ENCODE measurements around the gene SOAT2. TPM values are rescaled to one million over a fixed set of nuclear protein-coding genes. Genes with fewer than 3 reads are reported as not detected.

Gene SOAT2
- polyA plus RNA-seq, 1 experiment = not detected

GRCh38 chr12:53133722-53134121 lies 30.4 kb downstream of the SOAT2 start:
- CTCF ChIA-PET = no interaction called here
- POLR2A ChIA-PET = no interaction called here
- H3K27me3 ChIP-seq (ENCODE audit: control insufficient read depth, insufficient read depth, low read length) = peaks cover 6% of the 10 kb centered on the region
- no peak for TF ChIP-seq CTCF (IDR thresholded peaks at IDR 0.05; ENCODE audit: low read depth, low read length)
- H3K4me3 ChIP-seq (ENCODE audit: low read depth, low read length) = no peak overlapping the region
- H3K27ac ChIP-seq (ENCODE audit: low read depth, low read length) = no peak overlapping the region
- peaks cover 7% of the 10 kb centered on the region for H3K9me3 ChIP-seq (ENCODE audit: control insufficient read depth, insufficient read depth, low read length)
- DNase-seq (ENCODE audit: low read depth, low spot score) = no peak

DNA sequence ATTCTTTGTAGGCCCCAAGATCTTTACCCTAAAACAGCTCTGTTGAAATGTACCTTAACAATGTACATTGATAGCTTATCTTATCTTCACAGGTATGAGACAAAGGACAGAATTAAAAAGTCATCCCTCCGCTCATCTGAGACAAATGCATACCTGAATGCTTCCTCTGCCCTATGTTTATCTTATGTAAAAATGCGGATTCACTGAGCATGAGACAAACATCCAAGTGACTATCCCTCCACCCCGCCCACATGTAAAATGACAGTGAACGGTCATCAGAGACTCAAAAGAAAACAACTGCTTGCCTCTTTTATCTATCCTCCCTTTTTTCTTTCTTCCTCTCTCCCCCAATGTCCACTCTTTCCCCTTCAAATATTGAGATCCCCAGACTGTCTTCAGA lies 40.1 kb downstream of the SOAT2 start:
- Histone ChIP-seq H3K4me3 (ENCODE audit: low read depth, low read length) (no peak overlapping the region), H3K27ac (ENCODE audit: low read depth, low read length) (no peak overlapping the region), H3K27me3 (ENCODE audit: control insufficient read depth, insufficient read depth, low read length) (peaks cover 2% of the 10 kb centered on the region), H3K9me3 (ENCODE audit: control insufficient read depth, insufficient read depth, low read length) (peaks cover 6% of the 10 kb centered on the region; the same call in 1 of the 2 replicates)
- no peak for TF ChIP-seq CTCF (IDR thresholded peaks at IDR 0.05; ENCODE audit: low read depth, low read length)
- DNase-seq (ENCODE audit: low read depth, low spot score) = no peak
- ChIA-PET CTCF (no interaction called here), POLR2A (no interaction called here)

DNA sequence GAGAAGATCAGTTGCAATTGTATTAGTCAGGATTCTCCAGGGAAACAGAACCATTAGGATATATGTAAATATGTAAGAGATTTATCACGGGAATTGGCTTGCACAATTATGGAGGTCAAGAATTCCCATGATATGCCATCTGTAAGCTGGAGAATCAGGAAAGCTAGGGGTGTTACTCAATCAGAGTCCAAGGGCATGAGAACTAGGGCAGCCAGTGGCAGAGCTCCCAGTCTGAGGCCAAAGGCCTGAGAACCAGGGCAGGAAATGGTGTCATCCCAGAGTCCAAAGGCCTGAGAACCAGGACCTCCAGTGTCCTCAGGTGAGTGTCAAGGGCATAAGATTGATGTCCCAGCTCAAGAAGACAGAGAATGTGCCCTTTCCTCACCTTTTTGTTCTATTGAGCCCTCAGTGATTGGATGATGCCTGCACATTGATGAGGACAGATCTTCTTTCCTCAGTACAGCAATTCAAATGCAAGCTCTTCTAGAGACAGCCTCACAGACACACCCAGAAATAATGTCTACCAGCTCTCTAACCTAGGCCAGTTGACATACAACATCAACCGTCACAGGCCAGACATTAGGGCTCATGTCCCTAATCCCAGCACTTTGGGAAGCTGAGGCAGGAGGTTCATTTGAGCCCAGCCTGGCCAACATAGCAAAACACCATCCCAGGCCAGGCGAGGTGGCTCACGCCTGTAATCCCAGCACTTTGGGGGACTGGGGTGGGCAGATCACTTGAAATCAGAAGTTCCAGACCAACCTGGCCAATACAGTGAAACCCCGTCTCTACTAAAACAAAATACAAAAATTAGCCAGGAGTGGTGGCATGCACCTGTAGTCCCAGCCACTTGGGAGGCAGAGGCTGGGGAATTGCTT lies 42.3 kb downstream of the SOAT2 start:
- no peaks in the 10 kb centered on the region for H3K9me3 ChIP-seq (ENCODE audit: control insufficient read depth, insufficient read depth, low read length)
- no peak overlapping the region for H3K27ac ChIP-seq (ENCODE audit: low read depth, low read length)
- POLR2A ChIA-PET = interaction anchor here (0.6 kb wide), 2 partner anchors 78 to 1055 kb away, joined by 3 to 7 read pairs; no protein-coding TSS in a partner anchor

GRCh38 chr12:53147181-53147580 lies 43.9 kb downstream of the SOAT2 start:
- ChIA-PET CTCF (interaction anchor here (0.7 kb wide), 1 partner anchor 12 kb away, joined by 3 read pairs; no protein-coding TSS in a partner anchor), POLR2A (interaction anchor here (0.7 kb wide), 1 partner anchor 8 kb away, joined by 3 read pairs; no protein-coding TSS in a partner anchor)
- no peak for TF ChIP-seq CTCF (IDR thresholded peaks at IDR 0.05; ENCODE audit: low read depth, low read length)
- DNase-seq (ENCODE audit: low read depth, low spot score) = no peak
- Histone ChIP-seq H3K27me3 (ENCODE audit: control insufficient read depth, insufficient read depth, low read length) (no peaks in the 10 kb centered on the region), H3K9me3 (ENCODE audit: control insufficient read depth, insufficient read depth, low read length) (no peaks in the 10 kb centered on the region), H3K27ac (ENCODE audit: low read depth, low read length) (no peak overlapping the region), H3K4me3 (ENCODE audit: low read depth, low read length) (no peak overlapping the region)

More for the DNA sequence above, 42.3 kb downstream of the SOAT2 start:
- CTCF ChIA-PET = interaction anchor here (1.1 to 1.4 kb wide), 2 partner anchors 14 to 46 kb away, joined by 3 to 4 read pairs; no protein-coding TSS in a partner anchor
- no peak for DNase-seq (ENCODE audit: low read depth, low spot score)
- Histone ChIP-seq H3K4me3 (ENCODE audit: low read depth, low read length) (no peak overlapping the region), H3K27me3 (ENCODE audit: control insufficient read depth, insufficient read depth, low read length) (no peaks in the 10 kb centered on the region)
- no peak for TF ChIP-seq CTCF (IDR thresholded peaks at IDR 0.05; ENCODE audit: low read depth, low read length)

GRCh38 chr12:53147653-53148052 lies 44.4 kb downstream of the SOAT2 start:
- no peak overlapping the region for H3K4me3 ChIP-seq (ENCODE audit: low read depth, low read length)
- DNase-seq (ENCODE audit: low read depth, low spot score) = no peak
- TF ChIP-seq CTCF (IDR thresholded peaks at IDR 0.05; ENCODE audit: low read depth, low read length) = no peak
- ChIA-PET POLR2A (no interaction called here), CTCF (no interaction called here)
- H3K27me3 ChIP-seq (ENCODE audit: control insufficient read depth, insufficient read depth, low read length) = no peaks in the 10 kb centered on the region
- H3K27ac ChIP-seq (ENCODE audit: low read depth, low read length) = no peak overlapping the region
- H3K9me3 ChIP-seq (ENCODE audit: control insufficient read depth, insufficient read depth, low read length) = no peaks in the 10 kb centered on the region
